ENCODE measurements around the gene OR6C1.
"Not testable (repeated sequence)": the region's sequence is repeated elsewhere in the genome, so short reads cannot be mapped to it uniquely, and the experiment has no call there.

Gene OR6C1

GRCh38 chr12:55314043-55314442 lies at the start of gene OR6C1:
OR6C1 (plus strand) TSS chr12:55314343; CDS start chr12:55320600, 6,257 bp downstream.
- FAIRE-seq, result no peak
- DNase-seq (ENCODE audit: insufficient read length, low spot score), result no peak
- TF ChIP-seq POLR2A (IDR thresholded peaks at IDR 0.05; ENCODE audit: low read depth, low read length), result no peak

DNA sequence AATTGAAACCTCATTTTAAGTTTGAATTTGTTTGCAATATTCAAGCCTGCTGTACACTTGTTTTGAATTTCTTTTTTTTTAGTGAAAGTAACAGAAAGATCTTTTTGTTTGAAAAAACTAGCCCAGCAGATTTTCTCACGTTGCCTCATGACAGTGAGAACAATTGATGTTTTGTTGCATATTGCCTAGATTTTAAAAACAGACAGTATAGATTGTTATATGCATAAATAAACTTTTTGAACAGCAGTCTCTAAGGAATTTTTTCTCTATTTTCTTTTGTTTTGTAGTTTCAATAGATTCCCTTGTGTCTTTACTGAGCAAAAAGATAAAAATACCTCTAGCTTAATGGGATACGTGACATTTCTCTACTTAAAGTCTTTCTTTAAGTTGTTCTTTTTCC lies 33.2 kb upstream of the OR6C1 start:
- FAIRE-seq, result no peak
- TF ChIP-seq POLR2A (IDR thresholded peaks at IDR 0.05; ENCODE audit: low read depth, low read length), result no peak
- no peak for DNase-seq (ENCODE audit: insufficient read length, low spot score)

DNA sequence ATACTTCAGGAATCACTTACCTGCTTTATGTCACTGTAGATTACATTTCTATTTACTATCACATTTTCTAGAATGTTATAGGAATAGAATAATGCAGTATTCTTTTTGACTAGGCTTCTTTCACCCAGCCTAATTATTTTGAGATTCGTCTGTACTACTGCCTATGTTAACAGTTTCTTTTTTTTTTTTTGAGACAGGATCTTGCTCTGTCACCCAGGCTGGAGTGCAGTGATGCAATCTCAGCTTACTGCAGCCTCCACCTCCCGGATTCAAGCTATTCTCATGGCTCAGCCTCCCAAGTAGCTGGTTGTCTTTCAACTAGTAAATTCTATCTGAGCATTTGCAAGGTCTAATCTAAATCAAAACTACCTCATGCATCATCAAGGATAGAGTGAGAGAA lies 24.1 kb upstream of the OR6C1 start:
- DNase-seq (ENCODE audit: insufficient read length, low spot score) (no peak), FAIRE-seq (no peak)
- no peak for TF ChIP-seq POLR2A (IDR thresholded peaks at IDR 0.05; ENCODE audit: low read depth, low read length)

DNA sequence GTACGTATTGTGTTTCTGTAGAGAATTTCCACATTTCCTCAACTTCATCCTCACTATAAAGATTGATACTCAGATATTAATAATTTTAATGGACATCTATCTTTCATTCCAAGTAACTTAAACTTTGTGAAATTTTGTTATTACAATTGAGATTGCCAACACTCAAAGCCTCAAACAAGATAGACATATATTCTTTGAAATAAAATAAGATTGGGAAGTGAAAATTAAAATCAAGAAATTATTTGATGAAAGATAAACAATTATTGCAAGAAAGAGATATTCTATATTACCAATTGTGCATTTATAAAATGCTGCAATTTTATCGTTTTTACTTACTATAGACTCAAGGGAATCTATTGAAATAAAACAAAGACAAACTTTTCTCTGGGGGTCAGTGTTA lies 17.7 kb upstream of the OR6C1 start, which contains the start of gene OR6C6:
OR6C6 (minus strand) TSS at position 101 of the 400 bp plus-strand sequence. CDS start 1,337 bp downstream, outside the sequence.
- FAIRE-seq (no peak), DNase-seq (ENCODE audit: insufficient read length, low spot score) (no peak)
- no peak for TF ChIP-seq POLR2A (IDR thresholded peaks at IDR 0.05; ENCODE audit: low read depth, low read length)

DNA sequence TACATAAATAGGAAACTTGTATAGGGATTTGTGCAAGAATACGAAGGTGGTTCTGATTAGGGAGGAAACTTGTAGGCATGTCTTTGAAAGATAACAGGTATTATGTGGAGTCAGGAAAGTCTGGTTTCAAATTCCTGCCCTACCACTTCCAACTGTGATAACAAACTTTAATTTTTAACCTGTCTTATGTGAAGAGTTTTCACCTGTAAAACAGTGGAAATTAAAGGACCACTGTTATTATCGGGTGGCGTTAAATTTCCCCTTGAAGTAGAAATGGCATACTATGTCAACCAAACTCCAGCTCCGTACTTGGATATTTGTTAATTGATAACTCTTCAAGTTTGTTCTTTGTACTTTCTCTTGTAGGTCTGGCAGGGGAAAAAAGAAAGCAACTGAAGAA lies 6.1 kb downstream of the OR6C1 start:
- no peak for DNase-seq (ENCODE audit: insufficient read length, low spot score)
- FAIRE-seq, result no peak
- TF ChIP-seq POLR2A (IDR thresholded peaks at IDR 0.05; ENCODE audit: low read depth, low read length), result no peak

GRCh38 chr12:55325801-55326200 lies 11.7 kb downstream of the OR6C1 start:
- DNase-seq (ENCODE audit: insufficient read length, low spot score); FAIRE-seq: not testable (repeated sequence)

GRCh38 chr12:55330446-55330845 lies 16.3 kb downstream of the OR6C1 start, which contains the start of gene OR6C3:
OR6C3 (plus strand) TSS chr12:55330746; CDS start chr12:55331701, 955 bp downstream.
- DNase-seq (ENCODE audit: insufficient read length, low spot score) (no peak), FAIRE-seq (no peak)
- TF ChIP-seq POLR2A (IDR thresholded peaks at IDR 0.05; ENCODE audit: low read depth, low read length), result no peak

GRCh38 chr12:55336002-55336401 lies 21.9 kb downstream of the OR6C1 start:
- FAIRE-seq, result no peak
- no peak for DNase-seq (ENCODE audit: insufficient read length, low spot score)
- no peak for TF ChIP-seq POLR2A (IDR thresholded peaks at IDR 0.05; ENCODE audit: low read depth, low read length)

GRCh38 chr12:55355338-55355737 lies 41.2 kb downstream of the OR6C1 start:
- not testable (repeated sequence) for FAIRE-seq; DNase-seq (ENCODE audit: insufficient read length, low spot score)

DNA sequence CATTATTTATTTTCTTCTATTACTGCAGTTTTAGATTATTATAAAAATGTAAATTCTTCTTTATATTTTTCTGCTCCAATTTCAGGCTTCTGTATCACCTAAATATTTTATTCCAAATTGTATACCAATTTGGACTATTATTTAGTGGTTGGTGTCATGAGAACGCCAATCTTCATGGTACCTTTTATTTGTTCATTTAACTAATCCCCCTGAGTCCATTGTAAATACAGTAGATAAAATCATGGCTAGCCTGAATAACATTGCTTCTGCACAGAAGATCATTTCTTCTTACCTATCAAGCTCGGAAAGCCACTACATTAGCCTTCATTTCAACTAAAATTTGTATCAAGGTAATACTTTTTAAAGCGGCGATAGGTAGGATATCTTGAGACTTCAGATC lies 48.5 kb downstream of the OR6C1 start, which contains the start of gene OR6C75:
OR6C75 (plus strand) TSS at position 301 of the 400 bp plus-strand sequence. CDS start 2,136 bp downstream, outside the sequence.
- DNase-seq (ENCODE audit: insufficient read length, low spot score), result no peak
- FAIRE-seq, result no peak

GRCh38 chr12:55365086-55365485 lies 50.9 kb downstream of the OR6C1 start:
- no peak for TF ChIP-seq POLR2A (IDR thresholded peaks at IDR 0.05; ENCODE audit: low read depth, low read length)
- FAIRE-seq, result no peak
- DNase-seq (ENCODE audit: insufficient read length, low spot score), result no peak

More for the DNA sequence above, 48.5 kb downstream of the OR6C1 start, which contains the start of gene OR6C75:
- no peak for TF ChIP-seq POLR2A (IDR thresholded peaks at IDR 0.05; ENCODE audit: low read depth, low read length)

Data from H54 (cell line).